ENCODE results near the gene PNMT. TPM values are rescaled to one million over a fixed set of nuclear protein-coding genes. Genes with fewer than 3 reads are reported as not detected.

Gene PNMT
- total and polyA plus RNA-seq, 2 of the 13 experiments (the other 11 are each of a cell fraction or from before 2014, with no cell fraction given): 0.25 TPM; not detected in 1

DNA sequence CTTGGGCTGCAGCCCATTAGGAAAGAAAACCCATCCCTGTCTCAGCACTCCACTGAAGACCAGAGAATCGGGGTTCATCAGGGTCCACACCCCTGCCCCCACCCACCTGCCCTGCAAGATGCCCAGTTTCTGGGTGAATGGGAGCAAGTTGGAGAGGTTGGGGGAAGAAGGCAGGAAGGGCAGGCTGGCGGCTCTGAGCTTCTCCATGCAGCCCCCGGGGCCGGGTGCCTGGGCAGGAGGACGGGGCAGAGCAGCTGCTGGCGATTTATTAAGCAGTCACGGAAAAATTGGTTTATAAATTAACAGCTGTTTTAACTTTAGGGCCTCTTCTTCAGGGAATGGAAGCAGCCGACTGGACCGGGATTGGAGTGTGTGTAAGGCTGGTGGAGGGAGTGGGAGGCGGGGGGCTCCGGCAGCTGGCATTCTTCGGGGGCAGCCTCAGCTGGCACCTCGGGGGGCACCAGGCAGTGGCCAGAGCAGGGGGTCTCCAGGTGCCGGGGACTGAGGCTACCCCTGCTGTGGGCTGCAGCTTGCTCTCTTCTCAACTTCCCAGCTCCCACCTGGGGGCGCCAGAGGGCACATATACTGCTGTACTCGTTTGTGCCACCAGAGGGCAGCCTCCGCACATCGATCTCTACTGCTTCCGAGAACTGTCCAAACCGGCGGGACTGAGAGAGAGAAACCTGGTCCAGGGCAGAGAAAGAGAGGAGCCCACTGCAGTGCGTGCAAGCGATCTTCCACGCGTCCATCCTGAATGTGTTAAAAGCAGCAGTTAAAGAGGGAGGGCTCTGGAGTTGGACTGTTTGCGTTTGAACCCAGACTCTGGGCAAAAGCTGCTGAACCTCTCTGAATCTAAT is 46.5 kb upstream of the PNMT start (continued):
- TF ChIP-seq, protein P1, sequence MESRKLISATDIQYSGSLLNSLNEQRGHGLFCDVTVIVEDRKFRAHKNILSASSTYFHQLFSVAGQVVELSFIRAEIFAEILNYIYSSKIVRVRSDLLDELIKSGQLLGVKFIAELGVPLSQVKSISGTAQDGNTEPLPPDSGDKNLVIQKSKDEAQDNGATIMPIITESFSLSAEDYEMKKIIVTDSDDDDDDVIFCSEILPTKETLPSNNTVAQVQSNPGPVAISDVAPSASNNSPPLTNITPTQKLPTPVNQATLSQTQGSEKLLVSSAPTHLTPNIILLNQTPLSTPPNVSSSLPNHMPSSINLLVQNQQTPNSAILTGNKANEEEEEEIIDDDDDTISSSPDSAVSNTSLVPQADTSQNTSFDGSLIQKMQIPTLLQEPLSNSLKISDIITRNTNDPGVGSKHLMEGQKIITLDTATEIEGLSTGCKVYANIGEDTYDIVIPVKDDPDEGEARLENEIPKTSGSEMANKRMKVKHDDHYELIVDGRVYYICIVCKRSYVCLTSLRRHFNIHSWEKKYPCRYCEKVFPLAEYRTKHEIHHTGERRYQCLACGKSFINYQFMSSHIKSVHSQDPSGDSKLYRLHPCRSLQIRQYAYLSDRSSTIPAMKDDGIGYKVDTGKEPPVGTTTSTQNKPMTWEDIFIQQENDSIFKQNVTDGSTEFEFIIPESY (CRISPR knock-in tag; IDR thresholded peaks at IDR 0.05): peak; percentile 87
- TF ChIP-seq ZNF768 (CRISPR knock-in tag; IDR thresholded peaks at IDR 0.05) (peak; percentile 56; the same call in 1 of the 2 replicates), SMC3 (IDR thresholded peaks at IDR 0.05; ENCODE audit: low read length) (peak; percentile 98), ZNF264 (CRISPR knock-in tag; IDR thresholded peaks at IDR 0.05) (no peak), ZNF792 (CRISPR knock-in tag; IDR thresholded peaks at IDR 0.05) (0 out of 2 replicates have a peak, but pooled peaks have one; percentile 36), ZNF136 (CRISPR knock-in tag; IDR thresholded peaks at IDR 0.05; ENCODE audit: low read depth) (peak; percentile 72; the same call in 1 of the 2 replicates), GLI4 (CRISPR knock-in tag; IDR thresholded peaks at IDR 0.05; ENCODE audit: borderline replicate concordance) (no peak), SSRP1 (CRISPR knock-in tag; IDR thresholded peaks at IDR 0.05) (0 out of 2 replicates have a peak, but pooled peaks have one; percentile 63), ZNF367 (CRISPR knock-in tag; IDR thresholded peaks at IDR 0.05; ENCODE audit: borderline replicate concordance) (0 out of 2 replicates have a peak, but pooled peaks have one; percentile 15), SAP130 (CRISPR knock-in tag; IDR thresholded peaks at IDR 0.05; ENCODE audit: low read depth) (peak; percentile 75), ZNF30 (CRISPR knock-in tag; IDR thresholded peaks at IDR 0.05) (no peak), ZKSCAN1 (IDR thresholded peaks at IDR 0.05; ENCODE audit: low read length) (no peak), ZNF674 (CRISPR knock-in tag; IDR thresholded peaks at IDR 0.05; ENCODE audit: low read depth) (no peak), ZNF670 (CRISPR knock-in tag; IDR thresholded peaks at IDR 0.05; ENCODE audit: borderline replicate concordance) (peak; percentile 59; the same call in 1 of the 2 replicates), ZFP37 (CRISPR knock-in tag; IDR thresholded peaks at IDR 0.05; ENCODE audit: borderline replicate concordance) (peak; percentile 83), ZNF619 (CRISPR knock-in tag; IDR thresholded peaks at IDR 0.05) (peak; percentile 92), GABPA (IDR thresholded peaks at IDR 0.05; ENCODE audit: low read depth, low read length) (no peak), GABPA (CRISPR knock-in tag; IDR thresholded peaks at IDR 0.05; ENCODE audit: low read depth) (no peak)
- TF ChIP-seq, protein P2, sequence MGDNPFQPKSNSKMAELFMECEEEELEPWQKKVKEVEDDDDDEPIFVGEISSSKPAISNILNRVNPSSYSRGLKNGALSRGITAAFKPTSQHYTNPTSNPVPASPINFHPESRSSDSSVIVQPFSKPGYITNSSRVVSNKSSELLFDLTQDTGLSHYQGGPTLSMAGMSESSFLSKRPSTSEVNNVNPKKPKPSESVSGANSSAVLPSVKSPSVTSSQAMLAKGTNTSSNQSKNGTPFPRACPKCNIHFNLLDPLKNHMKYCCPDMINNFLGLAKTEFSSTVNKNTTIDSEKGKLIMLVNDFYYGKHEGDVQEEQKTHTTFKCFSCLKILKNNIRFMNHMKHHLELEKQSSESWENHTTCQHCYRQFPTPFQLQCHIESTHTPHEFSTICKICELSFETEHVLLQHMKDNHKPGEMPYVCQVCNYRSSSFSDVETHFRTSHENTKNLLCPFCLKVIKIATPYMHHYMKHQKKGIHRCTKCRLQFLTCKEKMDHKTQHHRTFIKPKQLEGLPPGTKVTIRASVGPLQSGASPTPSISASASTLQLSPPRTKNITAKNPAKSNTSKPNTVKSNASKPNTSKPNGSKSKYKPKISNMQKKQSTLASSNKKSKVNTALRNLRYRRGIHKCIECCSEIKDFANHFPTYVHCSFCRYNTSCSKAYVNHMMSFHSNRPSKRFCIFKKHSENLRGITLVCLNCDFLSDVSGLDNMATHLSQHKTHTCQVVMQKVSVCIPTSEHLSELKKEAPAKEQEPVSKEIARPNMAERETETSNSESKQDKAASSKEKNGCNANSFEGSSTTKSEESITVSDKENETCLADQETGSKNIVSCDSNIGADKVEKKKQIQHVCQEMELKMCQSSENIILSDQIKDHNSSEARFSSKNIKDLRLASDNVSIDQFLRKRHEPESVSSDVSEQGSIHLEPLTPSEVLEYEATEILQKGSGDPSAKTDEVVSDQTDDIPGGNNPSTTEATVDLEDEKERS (CRISPR knock-in tag; IDR thresholded peaks at IDR 0.05): no peak
- TF ChIP-seq, protein P3, sequence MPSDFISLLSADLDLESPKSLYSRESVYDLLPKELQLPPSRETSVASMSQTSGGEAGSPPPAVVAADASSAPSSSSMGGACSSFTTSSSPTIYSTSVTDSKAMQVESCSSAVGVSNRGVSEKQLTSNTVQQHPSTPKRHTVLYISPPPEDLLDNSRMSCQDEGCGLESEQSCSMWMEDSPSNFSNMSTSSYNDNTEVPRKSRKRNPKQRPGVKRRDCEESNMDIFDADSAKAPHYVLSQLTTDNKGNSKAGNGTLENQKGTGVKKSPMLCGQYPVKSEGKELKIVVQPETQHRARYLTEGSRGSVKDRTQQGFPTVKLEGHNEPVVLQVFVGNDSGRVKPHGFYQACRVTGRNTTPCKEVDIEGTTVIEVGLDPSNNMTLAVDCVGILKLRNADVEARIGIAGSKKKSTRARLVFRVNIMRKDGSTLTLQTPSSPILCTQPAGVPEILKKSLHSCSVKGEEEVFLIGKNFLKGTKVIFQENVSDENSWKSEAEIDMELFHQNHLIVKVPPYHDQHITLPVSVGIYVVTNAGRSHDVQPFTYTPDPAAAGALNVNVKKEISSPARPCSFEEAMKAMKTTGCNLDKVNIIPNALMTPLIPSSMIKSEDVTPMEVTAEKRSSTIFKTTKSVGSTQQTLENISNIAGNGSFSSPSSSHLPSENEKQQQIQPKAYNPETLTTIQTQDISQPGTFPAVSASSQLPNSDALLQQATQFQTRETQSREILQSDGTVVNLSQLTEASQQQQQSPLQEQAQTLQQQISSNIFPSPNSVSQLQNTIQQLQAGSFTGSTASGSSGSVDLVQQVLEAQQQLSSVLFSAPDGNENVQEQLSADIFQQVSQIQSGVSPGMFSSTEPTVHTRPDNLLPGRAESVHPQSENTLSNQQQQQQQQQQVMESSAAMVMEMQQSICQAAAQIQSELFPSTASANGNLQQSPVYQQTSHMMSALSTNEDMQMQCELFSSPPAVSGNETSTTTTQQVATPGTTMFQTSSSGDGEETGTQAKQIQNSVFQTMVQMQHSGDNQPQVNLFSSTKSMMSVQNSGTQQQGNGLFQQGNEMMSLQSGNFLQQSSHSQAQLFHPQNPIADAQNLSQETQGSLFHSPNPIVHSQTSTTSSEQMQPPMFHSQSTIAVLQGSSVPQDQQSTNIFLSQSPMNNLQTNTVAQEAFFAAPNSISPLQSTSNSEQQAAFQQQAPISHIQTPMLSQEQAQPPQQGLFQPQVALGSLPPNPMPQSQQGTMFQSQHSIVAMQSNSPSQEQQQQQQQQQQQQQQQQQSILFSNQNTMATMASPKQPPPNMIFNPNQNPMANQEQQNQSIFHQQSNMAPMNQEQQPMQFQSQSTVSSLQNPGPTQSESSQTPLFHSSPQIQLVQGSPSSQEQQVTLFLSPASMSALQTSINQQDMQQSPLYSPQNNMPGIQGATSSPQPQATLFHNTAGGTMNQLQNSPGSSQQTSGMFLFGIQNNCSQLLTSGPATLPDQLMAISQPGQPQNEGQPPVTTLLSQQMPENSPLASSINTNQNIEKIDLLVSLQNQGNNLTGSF (CRISPR knock-in tag; IDR thresholded peaks at IDR 0.05): no peak
